Kidney tubule cell (primary cell): ENCODE measurements around the gene CLCA2.

ENCODE experiments used
- DNase-seq: peaks from one replicate; pipeline ENCODE4 v3.0.0-alpha.2; 2018; ENCODE audit warnings: low spot score

The CLCA2 gene

GRCh38 chr1:86423873-86424272, at the start of gene CLCA2:
TSS of gene CLCA2 (plus strand) at chr1:86424171. CDS start at chr1:86424248, 77 bp downstream.
- DNase-seq, result no peak

- DNase-seq, result no peak
Measured at GRCh38 chr1:86375688-86376087, 48.3 kb upstream of the CLCA2 start.

GRCh38 chr1:86377341-86377740, 46.6 kb upstream of the CLCA2 start:
- no peak for DNase-seq

GRCh38 chr1:86378813-86379212, 45.2 kb upstream of the CLCA2 start:
- no peak for DNase-seq

- DNase-seq, result peak; percentile 72
Measured at GRCh38 chr1:86380257-86380861, 43.6 kb upstream of the CLCA2 start.

GRCh38 chr1:86381223-86381622, 42.7 kb upstream of the CLCA2 start:
- no peak for DNase-seq

GRCh38 chr1:86382878-86383277, 41.1 kb upstream of the CLCA2 start:
- DNase-seq, result no peak

GRCh38 chr1:86387916-86388627, 35.9 kb upstream of the CLCA2 start:
- no peak for DNase-seq

GRCh38 chr1:86388777-86389176, 35.2 kb upstream of the CLCA2 start:
- no peak for DNase-seq

GRCh38 chr1:86389307-86389706, 34.7 kb upstream of the CLCA2 start:
- DNase-seq, result no peak

- peak; percentile 59 for DNase-seq
Measured at GRCh38 chr1:86394416-86394815, 29.6 kb upstream of the CLCA2 start.

- peak; percentile 90 for DNase-seq
Measured at GRCh38 chr1:86395751-86396497, 28.0 kb upstream of the CLCA2 start, which contains the start of gene ODF2L. TSS of gene ODF2L (minus strand) at chr1:86396323. CDS start at chr1:86387027, 9,296 bp downstream.

GRCh38 chr1:86396498-86396890, 27.5 kb upstream of the CLCA2 start:
- DNase-seq, result no peak

GRCh38 chr1:86409416-86410021, 14.5 kb upstream of the CLCA2 start:
- DNase-seq, result no peak

GRCh38 chr1:86410879-86411278, 13.1 kb upstream of the CLCA2 start:
- DNase-seq, result no peak

- peak; percentile 66 for DNase-seq
Measured at GRCh38 chr1:86416343-86416742, 7.6 kb upstream of the CLCA2 start.

- peak; percentile 3 for DNase-seq
Measured at GRCh38 chr1:86419277-86419903, 4.6 kb upstream of the CLCA2 start.

GRCh38 chr1:86421601-86422280, 2.2 kb upstream of the CLCA2 start:
- DNase-seq, result no peak

- no peak for DNase-seq
Measured at GRCh38 chr1:86423473-86423872, 498 bp upstream of the CLCA2 start.

GRCh38 chr1:86429122-86429725, 5.3 kb downstream of the CLCA2 start:
- no peak for DNase-seq

GRCh38 chr1:86429835-86430234, 5.9 kb downstream of the CLCA2 start:
- DNase-seq, result peak; percentile 87
